BJ (cell line): ENCODE results near the gene KRT82. TPM values are rescaled to one million over a fixed set of nuclear protein-coding genes. Genes with fewer than 3 reads are reported as not detected.

ENCODE experiments used
- CTCF ChIA-PET: fragments of 350-600 bp; formaldehyde crosslinking; extraction: SDS; loops from one replicate; lab custom pipeline; 2021; ENCODE audit warnings: antibody characterized with exemption, inconsistent platforms; lab: Yijun Ruan, JAX
- POLR2A ChIA-PET: fragments of 300-600 bp; sonication (Branson Sonifier 250); formaldehyde crosslinking; extraction: SDS; loops from one replicate; lab custom pipeline; 2021; ENCODE audit warnings: antibody characterized with exemption; lab: Charles Lee
- DNase-seq: peaks from one replicate; pipeline ENCODE4 v3.0.0-alpha.2; 2011; ENCODE audit warnings: low read depth
- H3K27me3 ChIP-seq: 2 replicates; pipeline ENCODE4 v1.6.0; 2011; ENCODE audit warnings: low read length; ENCODE audit not compliant: control insufficient read depth, insufficient read depth
- H3K36me3 ChIP-seq: 2 replicates; pipeline ENCODE4 v1.5.1; 2011; ENCODE audit warnings: low read length; ENCODE audit not compliant: control insufficient read depth, insufficient read depth
- H3K4me3 ChIP-seq: 2 replicates; pipeline ENCODE4 v1.5.1; 2011; ENCODE audit warnings: low read depth, mild to moderate bottlenecking, control low read depth, low read length
- CTCF ChIP-seq: IDR thresholded peaks from 2 replicates; pipeline ENCODE4 v1.5.1; 2011; ENCODE audit warnings: low read depth, mild to moderate bottlenecking, control low read depth, inconsistent platforms, low read length, moderate library complexity; ENCODE audit not compliant: insufficient read depth
- polyA plus RNA-seq: library from polyadenylated mRNA; depleted of rRNA; stranded (reverse); fragments of >200 nt; gene quantifications from 2 replicates; pipeline ENCODE4 v1.2.3, GENCODE V29; 2011

Gene KRT82
- polyA plus RNA-seq, 1 experiment = not detected

GRCh38 chr12:52360663-52361271 lies 45.4 kb downstream of the KRT82 start:
- no peak for DNase-seq
- H3K4me3 ChIP-seq = no peak overlapping the region
- ChIA-PET CTCF (interaction anchor here (0.6 to 2.0 kb wide), 9 partner anchors 9 to 518 kb away, joined by 3 to 22 read pairs (median 4); no protein-coding TSS in a partner anchor), POLR2A (no interaction called here)
- no peaks in the 10 kb centered on the region for H3K36me3 ChIP-seq
- no peak for TF ChIP-seq CTCF
- H3K27me3 ChIP-seq = peaks cover 5% of the 10 kb centered on the region; the same call in 1 of the 2 replicates

GRCh38 chr12:52360106-52360662 lies 46.0 kb downstream of the KRT82 start:
- Histone ChIP-seq H3K27me3 (peaks cover 5% of the 10 kb centered on the region; the same call in 1 of the 2 replicates), H3K4me3 (no peak overlapping the region), H3K36me3 (no peaks in the 10 kb centered on the region)
- CTCF ChIA-PET = interaction anchor here (1.6 to 2.0 kb wide), 3 partner anchors 12 to 32 kb away, joined by 5 to 22 read pairs (median 6); no protein-coding TSS in a partner anchor
- DNase-seq = no peak
- POLR2A ChIA-PET = no interaction called here
- TF ChIP-seq CTCF = no peak

GRCh38 chr12:52359621-52360061 lies 46.5 kb downstream of the KRT82 start:
- CTCF ChIA-PET = interaction anchor here (1.6 kb wide), 1 partner anchor 13 kb away, joined by 6 read pairs; no protein-coding TSS in a partner anchor
- POLR2A ChIA-PET = no interaction called here

GRCh38 chr12:52358575-52359350 lies 47.4 kb downstream of the KRT82 start:
- TF ChIP-seq CTCF = no peak
- CTCF ChIA-PET = interaction anchor here (0.9 to 1.6 kb wide), 3 partner anchors 14 to 521 kb away, joined by 3 to 6 read pairs (median 4); no protein-coding TSS in a partner anchor
- Histone ChIP-seq H3K27me3 (peaks cover 4% of the 10 kb centered on the region; the same call in 1 of the 2 replicates), H3K36me3 (no peaks in the 10 kb centered on the region), H3K4me3 (no peak overlapping the region)
- POLR2A ChIA-PET = no interaction called here
- no peak for DNase-seq

More at GRCh38 chr12:52359621-52360061, 46.5 kb downstream of the KRT82 start:
- peaks cover 4% of the 10 kb centered on the region; the same call in 1 of the 2 replicates for H3K27me3 ChIP-seq
- no peak overlapping the region for H3K4me3 ChIP-seq
- DNase-seq = no peak
- H3K36me3 ChIP-seq = no peaks in the 10 kb centered on the region
- TF ChIP-seq CTCF = no peak
